ENCODE measurements around the gene RASGRF1.

RASGRF1 gene

GRCh38 chr15:79049416-79049815 is 41.2 kb downstream of the RASGRF1 start:
- Histone ChIP-seq H3K9ac (ENCODE audit: low read length) (no peak overlapping the region), H4K20me1 (ENCODE audit: insufficient read depth, low read length) (no peaks in the 10 kb centered on the region), H3K4me2 (ENCODE audit: low read depth, low read length) (no peak overlapping the region), H3K36me3 (replicated peaks; ENCODE audit: insufficient read depth, low read length) (no peaks in the 10 kb centered on the region), H3K4me1 (ENCODE audit: low read length) (no peaks in the 10 kb centered on the region), H3K27ac (ENCODE audit: low read length) (no peak overlapping the region), H3K9me3 (replicated peaks; ENCODE audit: insufficient read depth, low read length) (no peaks in the 10 kb centered on the region), H3K9me2 (replicated peaks; ENCODE audit: insufficient read depth, low read length) (no peaks in the 10 kb centered on the region), H2AFZ (ENCODE audit: low read length) (no peak overlapping the region), H3F3A (ENCODE audit: insufficient read depth, low read length) (no peaks in the 10 kb centered on the region), H3K27me3 (replicated peaks; ENCODE audit: insufficient read depth, low read length) (no peaks in the 10 kb centered on the region), H3K4me3 (ENCODE audit: low read length) (no peak overlapping the region), H3K79me2 (ENCODE audit: low read length) (no peaks in the 10 kb centered on the region)
- TF ChIP-seq EZH2phosphoT487 (IDR thresholded peaks at IDR 0.05; ENCODE audit: low read length) = no peak
- TF ChIP-seq EZH2 (optimal IDR thresholded peaks at IDR 0.05; ENCODE audit: low read depth, low read length) = no peak
- TF ChIP-seq CTCF (IDR thresholded peaks at IDR 0.05; ENCODE audit: low read length) = no peak
- no peak for DNase-seq

- Histone ChIP-seq H3K9me3 (replicated peaks; ENCODE audit: insufficient read depth, low read length) (no peaks in the 10 kb centered on the region), H3K36me3 (replicated peaks; ENCODE audit: insufficient read depth, low read length) (no peaks in the 10 kb centered on the region), H3K27me3 (replicated peaks; ENCODE audit: insufficient read depth, low read length) (no peaks in the 10 kb centered on the region), H3K4me3 (ENCODE audit: low read length) (no peak overlapping the region), H3K9ac (ENCODE audit: low read length) (no peak overlapping the region), H2AFZ (ENCODE audit: low read length) (no peak overlapping the region), H3K4me1 (ENCODE audit: low read length) (no peaks in the 10 kb centered on the region), H3K4me2 (ENCODE audit: low read depth, low read length) (no peak overlapping the region), H3F3A (ENCODE audit: insufficient read depth, low read length) (no peaks in the 10 kb centered on the region), H3K27ac (ENCODE audit: low read length) (no peak overlapping the region), H4K20me1 (ENCODE audit: insufficient read depth, low read length) (no peaks in the 10 kb centered on the region), H3K79me2 (ENCODE audit: low read length) (no peaks in the 10 kb centered on the region), H3K9me2 (replicated peaks; ENCODE audit: insufficient read depth, low read length) (no peaks in the 10 kb centered on the region)
- no peak for TF ChIP-seq EZH2 (optimal IDR thresholded peaks at IDR 0.05; ENCODE audit: low read depth, low read length)
- no peak for TF ChIP-seq CTCF (IDR thresholded peaks at IDR 0.05; ENCODE audit: low read length)
- no peak for TF ChIP-seq EZH2phosphoT487 (IDR thresholded peaks at IDR 0.05; ENCODE audit: low read length)
- DNase-seq = no peak
These were observed 42.7 kb downstream of the RASGRF1 start for GRCh38 chr15:79047676-79048439.

- H3K79me2 ChIP-seq (ENCODE audit: low read length) = no peaks in the 10 kb centered on the region
- H3K4me3 ChIP-seq (ENCODE audit: low read length) = no peak overlapping the region
- no peak overlapping the region for H3K4me2 ChIP-seq (ENCODE audit: low read depth, low read length)
- no peak overlapping the region for H2AFZ ChIP-seq (ENCODE audit: low read length)
- H4K20me1 ChIP-seq (ENCODE audit: insufficient read depth, low read length) = no peaks in the 10 kb centered on the region
- no peaks in the 10 kb centered on the region for H3F3A ChIP-seq (ENCODE audit: insufficient read depth, low read length)
- no peak overlapping the region for H3K9ac ChIP-seq (ENCODE audit: low read length)
- no peak for DNase-seq
- H3K9me2 ChIP-seq (replicated peaks; ENCODE audit: insufficient read depth, low read length) = no peaks in the 10 kb centered on the region
- no peaks in the 10 kb centered on the region for H3K4me1 ChIP-seq (ENCODE audit: low read length)
- H3K36me3 ChIP-seq (replicated peaks; ENCODE audit: insufficient read depth, low read length) = no peaks in the 10 kb centered on the region
- TF ChIP-seq CTCF (IDR thresholded peaks at IDR 0.05; ENCODE audit: low read length) = no peak
- no peak overlapping the region for H3K27ac ChIP-seq (ENCODE audit: low read length)
- H3K9me3 ChIP-seq (replicated peaks; ENCODE audit: insufficient read depth, low read length) = no peaks in the 10 kb centered on the region
- H3K27me3 ChIP-seq (replicated peaks; ENCODE audit: insufficient read depth, low read length) = no peaks in the 10 kb centered on the region
These were observed 43.7 kb downstream of the RASGRF1 start for GRCh38 chr15:79046691-79047404.

Data from MM.1S (cell line).